DMS114 treated with DMSO at 0.1 percent for 48 hours (cell line): Measurements from ENCODE around the gene CBLB.

Experiments used
- DNase-seq: peaks from one replicate; lab custom pipeline; 2025; ENCODE audit not compliant: unreplicated experiment; lab: John Stamatoyannopoulos, UW

The CBLB gene

GRCh38 chr3:105714453-105714852 is 154.4 kb downstream of the CBLB start:
- no peak for DNase-seq

- DNase-seq: no peak
Measured at GRCh38 chr3:105708980-105709379, 159.8 kb downstream of the CBLB start.

GRCh38 chr3:105707009-105707408 is 161.8 kb downstream of the CBLB start:
- DNase-seq: no peak

GRCh38 chr3:105704726-105705410 is 163.9 kb downstream of the CBLB start:
- no peak for DNase-seq

GRCh38 chr3:105700575-105700974 is 168.2 kb downstream of the CBLB start:
- no peak for DNase-seq

GRCh38 chr3:105691633-105692032 is 177.2 kb downstream of the CBLB start:
- DNase-seq: no peak

- DNase-seq: no peak
Measured at GRCh38 chr3:105691053-105691452, 177.8 kb downstream of the CBLB start.

- DNase-seq: no peak
Measured at GRCh38 chr3:105688821-105689220, 180.0 kb downstream of the CBLB start.

- DNase-seq: peak; percentile 4
Measured at GRCh38 chr3:105686278-105686897, 182.4 kb downstream of the CBLB start.

GRCh38 chr3:105679951-105680350 is 188.9 kb downstream of the CBLB start:
- DNase-seq: no peak

GRCh38 chr3:105678017-105678416 is 190.8 kb downstream of the CBLB start:
- no peak for DNase-seq

- DNase-seq: no peak
Measured at GRCh38 chr3:105676621-105677300, 192.1 kb downstream of the CBLB start.

GRCh38 chr3:105674437-105675065 is 194.3 kb downstream of the CBLB start:
- DNase-seq: no peak

- no peak for DNase-seq
Measured at GRCh38 chr3:105672996-105673395, 195.8 kb downstream of the CBLB start.

- DNase-seq: no peak
Measured at GRCh38 chr3:105662306-105662705, 206.5 kb downstream of the CBLB start.

GRCh38 chr3:105661461-105661860 is 207.4 kb downstream of the CBLB start:
- DNase-seq: no peak

GRCh38 chr3:105656651-105657504 is 211.9 kb downstream of the CBLB start:
- DNase-seq: no peak

- no peak for DNase-seq
Measured at GRCh38 chr3:105653868-105654267, 214.9 kb downstream of the CBLB start.

GRCh38 chr3:105653166-105653565 is 215.6 kb downstream of the CBLB start:
- no peak for DNase-seq

GRCh38 chr3:105649480-105649879 is 219.3 kb downstream of the CBLB start:
- DNase-seq: no peak

GRCh38 chr3:105647047-105647446 is 221.8 kb downstream of the CBLB start:
- DNase-seq: no peak
